NCI-H1417 (cell line): ENCODE measurements around the gene CDK10.
A peak's percentile ranks its signal among the peaks of the same experiment; 100 is the strongest.
"Not testable (repeated sequence)": the region's sequence is repeated elsewhere in the genome, so short reads cannot be mapped to it uniquely, and the experiment has no call there.

Experiments
- DNase-seq, 3 experiments: peaks; one replicate each; lab custom pipeline; 2025; lab: John Stamatoyannopoulos, UW

Gene CDK10, protein sequence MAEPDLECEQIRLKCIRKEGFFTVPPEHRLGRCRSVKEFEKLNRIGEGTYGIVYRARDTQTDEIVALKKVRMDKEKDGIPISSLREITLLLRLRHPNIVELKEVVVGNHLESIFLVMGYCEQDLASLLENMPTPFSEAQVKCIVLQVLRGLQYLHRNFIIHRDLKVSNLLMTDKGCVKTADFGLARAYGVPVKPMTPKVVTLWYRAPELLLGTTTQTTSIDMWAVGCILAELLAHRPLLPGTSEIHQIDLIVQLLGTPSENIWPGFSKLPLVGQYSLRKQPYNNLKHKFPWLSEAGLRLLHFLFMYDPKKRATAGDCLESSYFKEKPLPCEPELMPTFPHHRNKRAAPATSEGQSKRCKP

DNA sequence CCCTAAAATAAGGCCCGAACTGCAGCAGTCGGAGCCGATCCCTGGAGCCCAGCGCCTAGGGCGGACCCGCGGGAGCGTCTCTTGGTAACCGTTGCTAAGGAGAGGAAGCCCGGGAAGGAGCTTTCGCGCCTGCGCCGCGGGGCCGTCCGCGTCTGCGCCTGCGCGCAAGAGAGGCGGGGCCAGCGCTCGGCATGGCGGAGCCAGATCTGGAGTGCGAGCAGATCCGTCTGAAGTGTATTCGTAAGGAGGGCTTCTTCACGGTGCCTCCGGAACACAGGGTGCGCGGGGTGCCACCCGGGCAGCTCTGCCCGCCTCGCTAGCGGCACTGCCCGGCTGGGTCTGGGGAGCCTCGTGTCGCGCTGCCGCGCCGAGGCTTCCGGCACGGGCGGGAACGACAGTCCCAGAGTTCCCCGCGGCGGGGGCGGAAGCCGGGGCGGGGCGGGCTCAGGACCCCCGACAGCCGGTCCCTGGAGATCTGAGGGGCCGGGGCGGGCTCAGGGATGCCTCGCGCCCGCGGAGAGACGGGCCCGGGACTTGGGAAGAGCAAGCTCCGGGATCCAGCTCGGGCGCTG lies at the start of gene CDK10:
TSS of gene CDK10 (plus strand) at position 170 of the 572 bp plus-strand sequence. CDS start at position 192, 22 bp downstream.
- peak; percentile 88 to 94 (median 93) for DNase-seq

DNA sequence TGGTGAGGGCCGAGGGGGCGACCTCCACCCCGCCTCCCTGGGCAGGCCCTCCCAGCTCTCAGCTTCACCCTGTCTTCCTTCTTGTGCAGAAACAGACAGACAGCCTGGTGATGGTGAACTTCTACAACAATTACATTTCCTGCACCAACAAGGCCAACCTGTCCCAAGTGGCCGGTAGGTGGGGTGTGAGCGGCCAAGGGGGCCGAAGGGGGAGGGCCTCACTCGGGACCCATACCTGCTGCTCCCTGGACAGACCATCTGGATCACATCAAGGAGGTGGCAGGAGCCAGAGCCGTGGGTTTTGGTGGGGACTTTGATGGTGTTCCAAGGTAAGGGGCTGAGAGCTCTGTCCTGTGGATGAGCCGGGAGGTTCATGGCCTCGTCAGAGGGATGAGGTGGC lies 49.1 kb upstream of the CDK10 start:
- DNase-seq: no peak

GRCh38 chr16:89638455-89638854 lies 48.0 kb upstream of the CDK10 start:
- no peak for DNase-seq

DNA sequence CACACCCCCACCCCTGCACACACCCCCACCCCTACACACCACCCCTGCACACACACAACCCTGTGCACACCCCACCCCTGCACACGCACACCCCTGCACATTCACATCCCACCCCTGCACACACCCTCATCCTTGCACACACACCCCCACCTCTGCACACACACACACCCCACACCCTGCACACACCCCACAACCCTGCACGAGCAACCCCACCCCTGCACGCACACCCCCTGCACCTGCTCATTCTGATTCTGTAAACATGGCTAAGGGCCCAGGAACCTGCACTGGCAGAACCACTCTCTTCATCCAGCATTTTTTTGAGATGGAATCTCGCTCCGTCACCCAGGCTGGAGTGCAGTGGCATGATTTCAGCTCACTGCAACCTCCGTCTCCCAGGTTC lies 47.1 kb upstream of the CDK10 start:
- DNase-seq: no peak

GRCh38 chr16:89641458-89642119 lies 44.9 kb upstream of the CDK10 start:
- DNase-seq: no peak

DNA sequence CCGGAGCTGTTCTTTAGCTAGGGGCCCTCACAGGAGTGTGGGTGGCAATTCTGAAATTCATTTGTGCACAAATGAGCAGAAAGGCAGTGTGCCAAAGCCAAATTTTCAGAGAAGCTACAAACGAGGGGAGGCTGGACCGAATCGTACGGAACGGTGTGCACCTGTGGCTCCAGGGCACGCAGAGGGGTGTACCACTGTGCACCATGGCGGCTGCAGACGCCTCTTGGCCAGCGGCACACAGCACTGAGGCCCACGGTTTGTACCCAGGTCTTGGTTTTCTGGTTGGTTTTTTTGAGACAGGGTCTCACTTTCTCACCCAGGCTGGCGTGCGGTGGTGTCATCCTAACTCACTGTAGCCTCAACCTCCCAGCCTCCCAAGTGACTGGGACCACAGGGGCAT lies 43.9 kb upstream of the CDK10 start:
- no peak for DNase-seq

DNA sequence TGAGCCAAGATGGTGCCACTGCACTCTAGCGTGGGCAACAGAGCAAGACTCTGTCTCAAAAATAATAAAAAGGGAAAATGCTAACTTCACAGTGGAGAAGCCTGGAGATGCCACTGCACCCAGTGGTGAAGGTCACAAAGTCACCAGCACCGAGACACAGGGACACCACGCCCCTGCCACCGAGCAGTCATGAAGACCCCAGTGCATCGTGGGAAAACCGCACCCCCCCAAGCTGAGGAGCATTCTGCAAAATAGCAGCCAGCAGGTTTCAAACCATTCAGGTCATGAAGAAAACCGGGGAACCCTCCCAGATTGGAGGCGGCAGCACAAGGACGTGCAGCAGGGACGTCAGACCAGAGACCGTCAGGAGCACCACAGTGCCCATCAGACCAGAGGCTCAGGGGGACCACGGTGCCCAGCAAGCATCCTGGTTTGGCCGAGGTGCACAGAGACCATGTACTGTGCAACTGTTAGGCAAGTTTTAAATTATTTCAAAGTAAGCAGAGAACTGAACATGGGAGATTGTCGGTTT lies 42.7 kb upstream of the CDK10 start:
- DNase-seq: no peak

DNA sequence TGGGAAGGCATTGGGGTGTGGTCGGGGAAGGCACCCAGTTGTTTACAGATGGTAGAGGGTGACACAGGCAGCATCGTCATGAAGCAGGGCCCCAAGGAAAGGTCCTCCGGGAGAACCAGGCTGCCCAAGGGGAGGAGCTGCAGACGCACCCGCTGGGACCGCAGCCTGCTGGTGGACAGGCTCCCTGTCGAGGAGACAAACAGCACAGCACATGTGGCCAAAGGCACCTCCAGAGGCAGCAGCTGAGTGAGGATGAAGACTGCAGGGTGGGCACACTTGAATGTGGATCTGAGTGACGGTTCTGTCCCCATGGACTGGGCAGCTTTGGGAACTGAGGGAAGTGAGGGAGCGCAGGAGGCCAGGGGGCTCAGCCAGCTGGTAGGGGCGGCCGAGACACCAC lies 41.4 kb upstream of the CDK10 start:
- DNase-seq: no peak

- DNase-seq: no peak
These were observed 40.2 kb upstream of the CDK10 start for GRCh38 chr16:89646270-89646669.

GRCh38 chr16:89646906-89647305 lies 39.6 kb upstream of the CDK10 start:
- no peak for DNase-seq

DNA sequence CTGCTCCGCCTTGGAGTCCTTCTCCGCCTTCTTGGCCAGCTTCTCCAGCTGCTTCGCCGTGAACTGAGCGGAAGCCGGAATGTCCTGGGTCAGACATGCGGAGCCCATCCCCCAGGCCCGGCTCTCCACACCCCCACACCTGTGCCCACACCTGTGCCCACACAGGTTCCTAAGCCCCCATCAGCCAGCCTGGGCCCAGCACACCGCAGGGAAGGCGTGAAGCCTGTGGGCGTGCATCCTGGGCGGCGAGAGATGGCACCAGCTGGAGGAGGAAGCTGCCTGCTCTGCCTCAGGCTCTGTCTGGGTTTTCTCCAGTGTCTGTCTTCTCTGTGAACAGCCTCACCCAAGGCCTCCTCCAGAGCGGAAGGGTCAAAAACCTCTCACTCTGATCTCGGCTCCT lies 34.9 kb upstream of the CDK10 start:
- no peak for DNase-seq

DNA sequence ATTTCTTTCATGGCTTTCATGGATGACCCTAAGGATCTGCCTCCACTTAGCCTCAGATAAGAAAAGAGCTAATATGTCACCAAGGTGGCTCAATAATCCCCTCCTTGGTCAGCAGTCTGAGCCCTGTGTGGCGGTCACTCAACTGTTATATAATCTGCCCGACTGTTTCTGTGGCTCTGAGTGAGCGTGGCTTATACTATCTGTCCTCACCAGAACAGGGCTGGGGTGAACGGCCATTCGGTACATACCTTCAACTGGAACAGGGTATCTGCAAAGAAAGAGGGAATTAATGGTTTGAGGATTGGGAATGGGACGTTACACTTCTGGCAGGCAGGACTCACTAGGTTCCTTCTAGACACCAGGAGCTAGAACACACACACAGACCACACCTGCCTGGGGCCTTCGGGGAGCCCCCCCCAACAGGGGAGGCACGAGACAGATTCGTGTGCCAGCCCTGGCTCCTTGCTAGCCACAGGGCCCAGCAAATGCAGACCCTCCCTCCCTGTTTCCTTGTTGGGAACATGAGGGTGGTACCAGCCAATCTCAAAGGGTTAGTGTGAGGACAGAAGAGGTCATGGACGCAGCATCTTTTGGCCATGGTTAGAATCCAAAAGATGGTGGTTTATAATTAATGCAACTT lies 32.7 kb upstream of the CDK10 start:
- DNase-seq: no peak

DNA sequence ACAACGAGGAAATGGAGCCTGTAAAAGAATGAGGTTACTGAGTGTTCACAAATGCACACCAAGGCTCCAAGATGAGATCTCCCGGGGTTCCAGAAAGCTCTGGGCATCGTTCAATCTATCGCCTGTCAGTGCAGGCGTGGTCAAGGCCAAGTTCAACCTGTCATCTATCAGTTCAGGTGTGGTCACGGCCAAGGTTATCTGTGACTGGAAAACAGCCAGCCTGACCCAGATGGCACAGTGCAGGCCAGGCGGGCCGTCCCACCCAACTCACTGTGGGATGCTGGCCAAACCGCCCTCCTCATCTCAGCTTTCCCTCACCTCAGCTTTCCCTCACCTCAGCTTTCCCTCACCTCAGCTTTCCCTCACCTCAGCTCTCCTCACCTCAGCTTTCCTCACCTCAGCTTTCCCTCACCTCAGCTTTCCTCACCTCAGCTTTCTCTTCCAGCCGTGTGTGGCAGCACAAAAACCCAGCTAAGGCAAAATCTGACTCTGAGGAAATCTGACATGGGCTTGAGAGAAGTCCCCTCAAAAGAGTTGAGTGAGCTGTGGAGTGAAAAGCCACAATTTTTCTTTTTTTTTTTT lies 31.3 kb upstream of the CDK10 start:
- DNase-seq: no peak

DNA sequence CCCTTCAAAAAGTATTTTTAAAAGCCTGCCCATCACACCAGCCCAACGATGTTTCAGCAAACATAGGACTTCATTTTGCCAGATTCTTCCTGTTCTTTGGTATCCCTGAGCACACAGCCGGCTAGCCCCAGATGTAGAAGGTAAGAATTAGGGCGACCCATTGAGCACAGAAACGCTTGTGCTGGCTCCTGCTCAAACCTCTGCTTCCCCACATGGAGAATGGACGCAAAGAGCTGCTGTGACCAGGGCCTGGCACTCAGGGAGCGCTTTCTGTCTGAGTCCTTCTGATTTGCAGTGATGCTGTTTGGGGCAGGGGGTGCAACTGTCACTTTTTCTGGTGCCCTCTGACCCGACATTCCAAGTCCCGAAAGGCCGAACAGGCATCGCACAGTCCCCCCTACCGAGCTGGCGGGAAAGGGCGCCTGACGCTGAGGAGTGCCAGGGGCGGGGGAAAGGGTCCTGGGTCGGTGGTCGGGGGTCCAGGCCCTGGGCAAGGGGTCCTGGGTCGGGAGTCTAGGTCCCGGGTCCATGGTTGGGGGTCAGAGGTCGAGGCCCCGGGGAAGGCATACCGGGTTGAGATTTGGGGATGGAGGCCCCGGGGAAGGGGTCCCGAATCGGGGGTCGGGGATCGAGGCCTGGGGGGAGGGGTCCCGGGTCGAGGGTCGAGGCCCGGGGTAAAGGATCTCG lies 29.9 kb upstream of the CDK10 start:
- no peak for DNase-seq

DNA sequence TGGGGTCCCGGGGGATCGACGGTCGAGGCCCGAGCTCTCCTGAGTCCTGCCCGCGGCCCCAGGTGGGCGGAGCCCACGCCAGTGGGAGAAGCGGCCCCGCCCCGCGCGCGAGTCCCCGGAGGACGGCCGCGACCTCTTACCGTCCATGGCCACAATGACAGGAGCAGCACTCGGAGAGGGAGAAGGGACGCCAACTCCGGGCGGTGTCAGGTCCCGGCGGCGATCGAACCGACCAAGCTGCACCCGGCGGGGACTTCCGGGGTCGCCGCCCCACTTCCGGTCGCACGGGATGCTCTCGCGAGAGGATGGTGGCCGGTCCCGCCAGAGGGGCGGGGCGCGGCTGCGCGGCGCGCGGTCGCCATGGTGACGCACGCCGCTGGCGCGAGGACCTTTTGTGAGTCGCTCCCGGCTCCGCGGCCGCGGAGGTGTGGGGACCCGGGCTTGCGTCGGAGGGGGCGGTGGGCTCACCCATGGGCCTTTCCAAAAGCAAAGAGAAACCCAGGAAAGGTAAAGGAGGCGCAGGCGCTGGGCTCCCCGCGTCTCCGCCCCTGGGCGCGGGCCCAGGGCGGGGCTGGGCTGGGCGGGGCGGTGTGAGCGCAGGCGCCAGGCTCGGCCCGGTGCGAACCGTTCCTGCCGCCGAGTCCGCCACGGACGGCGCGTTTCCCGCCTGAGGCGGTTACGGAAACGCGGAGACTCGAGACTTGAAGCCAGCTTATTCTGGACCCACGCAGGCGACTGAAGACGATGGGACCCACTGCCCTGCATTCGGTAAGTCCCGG lies 28.9 kb upstream of the CDK10 start, which contains the start of the genes CHMP1A and SPATA33:
TSS of gene CHMP1A (minus strand) at position 267 of the 779 bp plus-strand sequence. CDS start at position 147, 120 bp downstream.
TSS of gene SPATA33 (plus strand) at position 395 of the 779 bp plus-strand sequence. CDS start at position 471, 76 bp downstream.
- DNase-seq: peak; percentile 82 to 90 (median 89)

DNA sequence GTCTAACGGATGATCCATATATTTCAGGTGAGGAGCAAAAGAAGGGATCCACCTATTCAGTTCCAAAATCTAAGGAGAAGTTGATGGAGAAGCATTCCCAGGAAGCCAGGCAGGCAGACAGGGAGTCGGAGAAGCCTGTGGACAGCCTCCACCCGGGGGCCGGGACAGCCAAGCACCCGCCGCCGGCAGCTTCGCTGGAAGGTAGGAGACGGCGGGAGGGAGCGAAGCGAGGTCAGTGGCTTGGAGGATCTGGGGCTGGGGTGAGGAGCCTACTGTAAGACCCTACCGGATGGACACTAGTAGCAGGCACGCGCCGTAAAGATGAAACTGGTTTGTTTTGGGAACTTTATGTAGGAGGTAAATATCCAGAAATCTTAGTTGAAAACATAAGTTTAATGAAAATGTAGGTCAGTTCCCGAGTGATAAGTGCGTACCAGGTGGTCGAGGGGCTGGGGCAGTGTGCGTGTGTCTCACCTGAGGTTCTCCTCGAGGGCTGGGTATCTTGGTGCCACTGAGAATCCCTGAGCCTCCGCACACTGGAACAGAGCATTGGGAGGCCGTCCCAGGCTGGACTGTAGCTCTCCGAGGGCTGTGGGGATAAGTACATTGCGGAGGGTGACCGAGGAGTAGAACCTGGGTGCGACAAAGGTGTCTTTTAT lies 28.1 kb upstream of the CDK10 start:
- peak in 1 of 3 experiments; percentile 40 for DNase-seq

GRCh38 chr16:89660146-89660545 lies 26.3 kb upstream of the CDK10 start:
- DNase-seq: no peak

- no peak for DNase-seq
These were observed 25.3 kb upstream of the CDK10 start for GRCh38 chr16:89661215-89661614.

DNA sequence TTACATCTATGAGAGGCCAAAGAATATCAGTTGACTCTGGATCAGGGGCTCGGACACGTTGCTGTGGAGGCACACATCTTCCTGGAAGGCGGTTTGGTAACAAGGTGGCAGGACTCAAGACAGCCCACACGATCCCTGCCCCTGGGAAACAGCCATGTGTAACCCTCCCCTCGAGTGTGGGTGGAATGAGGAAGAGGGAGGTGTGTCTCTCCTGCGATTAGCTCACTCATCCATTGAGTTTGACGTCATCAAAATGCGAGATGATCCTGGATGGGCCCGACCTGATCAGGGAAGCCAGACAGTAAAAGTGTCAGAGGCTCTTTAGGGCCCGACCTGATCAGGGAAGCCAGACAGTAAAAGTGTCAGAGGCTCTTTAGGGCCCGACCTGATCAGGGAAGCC lies 22.3 kb upstream of the CDK10 start:
- not testable (repeated sequence) for DNase-seq

DNA sequence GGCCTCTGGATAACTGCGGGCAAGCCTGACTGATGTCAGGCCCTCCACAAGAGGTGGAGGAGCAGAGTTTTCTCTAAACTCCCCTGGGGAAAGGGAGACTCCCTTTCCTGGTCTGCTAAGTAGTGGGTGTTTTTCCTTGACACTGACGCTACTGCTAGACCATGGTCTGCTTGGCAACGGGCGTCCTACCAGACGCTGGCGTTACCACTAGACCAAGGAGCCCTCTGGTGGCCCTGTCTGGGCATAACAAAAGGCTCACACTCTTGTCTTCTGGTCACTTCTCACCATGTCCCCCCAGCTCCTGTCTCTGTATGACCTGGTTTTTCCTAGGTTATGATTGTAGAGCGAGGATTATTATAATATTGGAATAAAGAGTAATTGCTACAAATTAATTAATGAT lies 19.5 kb upstream of the CDK10 start:
- not testable (repeated sequence) for DNase-seq
